B cell (primary cell): ENCODE measurements around the gene SSR1. TPM values are rescaled to one million over a fixed set of nuclear protein-coding genes. Genes with fewer than 3 reads are reported as not detected.

Experiments
- ATAC-seq: fragments of 200-7000 bp; cut with Tn5 transposase; one replicate; pipeline ENCODE4 v1.10.0; 2021; ENCODE audit warnings: low read depth, mild to moderate bottlenecking, moderate number of reproducible peaks, moderate library complexity
- CTCF ChIA-PET: fragments of 350-600 bp; sonication (Branson Sonifier 250); formaldehyde crosslinking; loops from one replicate; lab custom pipeline; 2021; ENCODE audit warnings: antibody characterized with exemption, inconsistent platforms; lab: Charles Lee
- POLR2A ChIA-PET: fragments of 350-600 bp; sonication (Branson Sonifier 250); formaldehyde crosslinking; loops from one replicate; lab custom pipeline; 2021; ENCODE audit warnings: antibody characterized with exemption; lab: Charles Lee
- DNase-seq: peaks from one replicate; pipeline ENCODE4 v3.0.0; 2013
- H2AFZ ChIP-seq: 2 replicates; pipeline ENCODE4 v1.6.1; 2012; ENCODE audit warnings: mild to moderate bottlenecking, low read depth, low read length; ENCODE audit not compliant: insufficient read depth, poor library complexity, severe bottlenecking
- H3K27ac ChIP-seq, 2 donors: 1 replicate in 1 of 2; 2 replicates in 1 of 2; pipeline ENCODE4 v1.5.1; 2012 to 2013; ENCODE audit warnings: low read length in 2 of 2, mild to moderate bottlenecking in 2 of 2, moderate library complexity in 1 of 2
- H3K27me3 ChIP-seq, 4 experiments: fragments of 200-600 bp in 1 of 4; sonication (generic) in 1 of 4; replicated peaks in 1 of 4; 1 replicate in 2 of 4; 2 replicates in 2 of 4; pipeline versions ENCODE4 v1.6.1 to v1.7.0; 2013 to 2016; ENCODE audit warnings: low read length in 3 of 4, mild to moderate bottlenecking in 2 of 4, mixed read lengths in 1 of 4, moderate library complexity in 1 of 4; ENCODE audit not compliant: insufficient read depth in 4 of 4, control insufficient read depth in 3 of 4; ENCODE audit errors: control extremely low read depth in 1 of 4
- H3K36me3 ChIP-seq, 2 experiments: replicated peaks in 1 of 2; 1 replicate in 1 of 2; 2 replicates in 1 of 2; pipeline versions ENCODE4 v1.6.1 to v1.7.1; 2013; ENCODE audit warnings: low read length in 1 of 2; ENCODE audit not compliant: insufficient read depth in 2 of 2, control insufficient read depth in 1 of 2; ENCODE audit errors: control extremely low read depth in 1 of 2, extremely low read depth in 1 of 2
- H3K4me1 ChIP-seq, 2 donors: fragments of 200-600 bp in 1 of 2; sonication (generic) in 1 of 2; 1 replicate in 1 of 2; 2 replicates in 1 of 2; pipeline versions ENCODE4 v1.5.1 to v1.6.1; 2013 to 2017; ENCODE audit warnings: low read length in 2 of 2; ENCODE audit not compliant: control insufficient read depth in 2 of 2, insufficient read depth in 2 of 2
- H3K4me2 ChIP-seq: replicated peaks from 2 replicates; pipeline ENCODE3; 2012; ENCODE audit warnings: mild to moderate bottlenecking, low read depth, low read length; ENCODE audit not compliant: poor library complexity, severe bottlenecking
- H3K4me3 ChIP-seq, 5 experiments: fragments of 200-600 bp in 1 of 5; sonication (generic) in 1 of 5; 1 replicate in 3 of 5; 2 replicates in 2 of 5; pipeline versions ENCODE4 v1.5.1 to v1.7.0; 2011 to 2016; ENCODE audit warnings: low read length in 4 of 5, mild to moderate bottlenecking in 4 of 5, low read depth in 2 of 5, control low read depth in 1 of 5, moderate library complexity in 1 of 5; ENCODE audit not compliant: insufficient read depth in 1 of 5; ENCODE audit errors: control extremely low read depth in 1 of 5, extremely low read depth in 1 of 5
- H3K79me2 ChIP-seq: fragments of 200-600 bp; sonication (generic); one replicate; pipeline ENCODE4 v1.6.0; 2016; ENCODE audit warnings: low read length; ENCODE audit not compliant: control insufficient read depth, insufficient read depth
- H3K9ac ChIP-seq: fragments of 200-600 bp; sonication (generic); 2 replicates; pipeline ENCODE4 v1.6.1; 2017; ENCODE audit warnings: mild to moderate bottlenecking, low read length, moderate library complexity
- H3K9me3 ChIP-seq, 3 donors: one replicate each; pipeline versions ENCODE4 v1.6.1 to v1.7.1; 2013; ENCODE audit warnings: low read length in 2 of 3; ENCODE audit not compliant: control insufficient read depth in 2 of 3, insufficient read depth in 1 of 3; ENCODE audit errors: control extremely low read depth in 1 of 3
- H4K20me1 ChIP-seq: 2 replicates; pipeline ENCODE4 v1.6.0; 2012; ENCODE audit warnings: mild to moderate bottlenecking, low read length; ENCODE audit not compliant: insufficient read depth, control insufficient read depth, poor library complexity, severe bottlenecking
- H3K27ac Mint-ChIP-seq: one replicate; pipeline ENCODE4 v1.8.0; 2021; ENCODE audit warnings: mixed read lengths
- H3K27me3 Mint-ChIP-seq: one replicate; pipeline ENCODE4 v1.8.0; 2021; ENCODE audit warnings: mixed read lengths
- H3K4me1 Mint-ChIP-seq: one replicate; pipeline ENCODE4 v1.8.0; 2021; ENCODE audit warnings: mixed read lengths
- H3K4me3 Mint-ChIP-seq: one replicate; pipeline ENCODE4 v1.8.0; 2021; ENCODE audit warnings: mixed read lengths
- H3K9me3 Mint-ChIP-seq: one replicate; pipeline ENCODE4 v1.8.0; 2022; ENCODE audit warnings: mixed read lengths; ENCODE audit not compliant: insufficient read depth
- EZH2 ChIP-seq: IDR thresholded peaks from 2 replicates; pipeline ENCODE4 v1.6.1; 2012; ENCODE audit warnings: borderline replicate concordance, low read depth, mild to moderate bottlenecking, moderate library complexity, low read length; ENCODE audit not compliant: insufficient read depth, poor library complexity, severe bottlenecking
- WGBS: methylation state at CpG from one replicate; pipeline ENCODE4 v1.1.5; 2013; ENCODE audit warnings: missing lambda C conversion rate; ENCODE audit not compliant: insufficient coverage; 5-methylcytosine and 5-hydroxymethylcytosine counted together
- intact Hi-C: fragments of 100-400 bp; cut with micrococcal nuclease; formaldehyde crosslinking; loops from one replicate; pipeline ENCODE4 v1.10.0; 2022
- polyA plus RNA-seq: library from polyadenylated mRNA; depleted of rRNA; stranded (reverse); fragments of >200 nt; gene quantifications from 2 replicates; pipeline ENCODE4 v1.2.3, GENCODE V29; 2012
- total RNA-seq, 2 donors: library from RNA; stranded (reverse); fragments of 120-200 nt in 1 of 2; gene quantifications; 1 replicate in 1 of 2; 2 replicates in 1 of 2; pipeline versions ENCODE4 v1.2.3 to v1.2.4, GENCODE V29; 2013 to 2022
- TF ChIP-seq, protein P1 (sequence below): fragments of 200-600 bp; IDR thresholded peaks from one replicate; pipeline ENCODE4 v1.8.0; 2022; ENCODE audit warnings: antibody characterized with exemption, mild to moderate bottlenecking

The SSR1 gene
- total and polyA plus RNA-seq, 2 donors (not counting 1 experiment from before 2014, with no cell fraction given) = 15.9 to 81.6 TPM

DNA sequence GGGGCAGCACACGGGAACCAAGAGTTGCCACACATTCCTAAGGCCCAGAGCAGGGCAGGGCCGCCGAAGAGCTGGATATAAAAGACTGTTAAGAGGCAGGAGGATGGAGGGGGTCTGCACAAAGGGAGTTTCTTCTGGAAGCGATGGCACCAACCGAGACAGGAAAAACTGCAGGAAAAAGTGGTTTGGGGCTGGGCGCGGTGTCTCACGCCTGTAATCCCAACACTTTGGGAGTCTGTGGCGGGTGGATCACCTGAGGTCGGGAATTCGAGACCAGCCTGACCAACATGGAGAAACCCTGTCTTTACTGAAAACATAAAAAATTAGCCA lies 41.8 kb downstream of the SSR1 start:
- Mint-ChIP-seq H3K9me3 (no peaks in the 10 kb centered on the region), H3K4me3 (no peak overlapping the region), H3K27ac (no peak overlapping the region), H3K27me3 (peaks cover 7% of the 10 kb centered on the region), H3K4me1 (peaks cover 6% of the 10 kb centered on the region)
- WGBS = 73% methylated on average over 11 of the region's 11 CpGs
- ChIA-PET POLR2A (no interaction called here), CTCF (no interaction called here)
- ATAC-seq = no peak
- Histone ChIP-seq H3K79me2 (no peaks in the 10 kb centered on the region), H3K4me1 (peaks cover 3 to 7% of the 10 kb centered on the region in 2 donors), H3K27me3 (no peaks in the 10 kb centered on the region), H3K9ac (no peak overlapping the region), H3K4me2 (no peak overlapping the region), H4K20me1 (no peaks in the 10 kb centered on the region), H2AFZ (no peak overlapping the region), H3K4me3 (no peak overlapping the region), H3K36me3 (no peaks in the 10 kb centered on the region), H3K27ac (no peak overlapping the region), H3K9me3 (peaks cover 0 to 4% (median 2%) of the 10 kb centered on the region in 3 donors)
- TF ChIP-seq, protein P1, sequence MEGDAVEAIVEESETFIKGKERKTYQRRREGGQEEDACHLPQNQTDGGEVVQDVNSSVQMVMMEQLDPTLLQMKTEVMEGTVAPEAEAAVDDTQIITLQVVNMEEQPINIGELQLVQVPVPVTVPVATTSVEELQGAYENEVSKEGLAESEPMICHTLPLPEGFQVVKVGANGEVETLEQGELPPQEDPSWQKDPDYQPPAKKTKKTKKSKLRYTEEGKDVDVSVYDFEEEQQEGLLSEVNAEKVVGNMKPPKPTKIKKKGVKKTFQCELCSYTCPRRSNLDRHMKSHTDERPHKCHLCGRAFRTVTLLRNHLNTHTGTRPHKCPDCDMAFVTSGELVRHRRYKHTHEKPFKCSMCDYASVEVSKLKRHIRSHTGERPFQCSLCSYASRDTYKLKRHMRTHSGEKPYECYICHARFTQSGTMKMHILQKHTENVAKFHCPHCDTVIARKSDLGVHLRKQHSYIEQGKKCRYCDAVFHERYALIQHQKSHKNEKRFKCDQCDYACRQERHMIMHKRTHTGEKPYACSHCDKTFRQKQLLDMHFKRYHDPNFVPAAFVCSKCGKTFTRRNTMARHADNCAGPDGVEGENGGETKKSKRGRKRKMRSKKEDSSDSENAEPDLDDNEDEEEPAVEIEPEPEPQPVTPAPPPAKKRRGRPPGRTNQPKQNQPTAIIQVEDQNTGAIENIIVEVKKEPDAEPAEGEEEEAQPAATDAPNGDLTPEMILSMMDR = no peak
- TF ChIP-seq EZH2 = no peak
- intact Hi-C loops = no loop called here
- no peak for DNase-seq

DNA sequence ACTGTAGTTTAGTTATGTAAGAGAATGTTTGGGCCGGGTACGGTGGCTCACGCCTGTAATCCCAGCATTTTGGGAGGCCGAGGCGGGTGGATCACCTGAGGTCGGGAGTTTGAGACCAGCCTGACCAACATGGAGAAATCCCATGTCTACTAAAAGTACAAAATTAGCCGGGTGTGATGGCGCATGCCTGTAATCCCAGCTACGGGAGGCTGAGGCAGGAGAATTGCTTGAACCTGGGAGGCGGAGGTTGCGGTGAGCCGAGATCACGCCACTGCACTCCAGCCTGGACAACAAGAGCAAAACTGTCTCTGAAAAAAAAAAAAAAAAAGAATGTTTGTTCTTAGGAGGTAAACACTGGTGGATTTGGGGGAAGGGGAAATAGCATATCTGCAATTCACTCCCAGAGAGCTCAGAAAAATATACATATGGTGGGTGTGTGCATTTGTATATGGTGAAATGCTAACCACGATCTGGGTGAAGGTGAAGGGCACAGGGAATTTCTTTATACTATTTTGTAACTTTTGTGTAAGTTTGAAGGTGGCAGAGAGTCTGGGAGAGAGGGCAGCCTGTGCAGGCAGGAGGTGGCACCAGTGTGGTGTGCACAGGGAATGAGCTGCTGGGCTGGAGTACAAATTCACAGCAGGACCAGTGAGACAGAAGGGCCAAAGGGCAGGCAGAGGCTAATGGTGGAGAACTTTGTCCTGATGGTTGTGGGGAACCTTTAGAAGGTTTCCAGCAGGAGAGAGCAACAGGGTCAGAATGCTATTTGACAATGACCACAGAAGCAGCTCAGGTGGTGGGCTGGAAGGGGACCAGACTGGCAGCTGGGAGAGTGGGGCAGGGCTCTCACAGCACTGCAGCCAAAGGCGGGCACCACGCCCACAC lies 42.4 kb downstream of the SSR1 start:
- Histone ChIP-seq H3K27me3 (peaks cover 0 to 2% (median 0%) of the 10 kb centered on the region in 4 experiments), H3K9ac (no peak overlapping the region), H3K36me3 (no peaks in the 10 kb centered on the region), H3K4me1 (peaks cover 0 to under 1% of the 10 kb centered on the region in 2 donors), H2AFZ (no peak overlapping the region), H3K4me3 (no peak overlapping the region), H3K4me2 (no peak overlapping the region), H3K27ac (no peak overlapping the region), H3K9me3 (peaks cover 0 to 10% (median 6%) of the 10 kb centered on the region in 3 donors), H3K79me2 (no peaks in the 10 kb centered on the region), H4K20me1 (no peaks in the 10 kb centered on the region)
- Mint-ChIP-seq H3K4me3 (no peak overlapping the region), H3K4me1 (peaks cover under 1% of the 10 kb centered on the region), H3K9me3 (no peaks in the 10 kb centered on the region), H3K27ac (no peak overlapping the region), H3K27me3 (peaks cover 7% of the 10 kb centered on the region)
- intact Hi-C loops = no loop called here
- TF ChIP-seq, protein P1 = no peak
- no peak for TF ChIP-seq EZH2
- ATAC-seq (no peak), DNase-seq (no peak)
- CTCF ChIA-PET = no interaction called here
- 95% methylated on average over 16 of the region's 16 CpGs for WGBS
- POLR2A ChIA-PET = no interaction called here
